GM18907 (cell line): ENCODE results near the gene MMRN2.
"Not testable (repeated sequence)": the region's sequence is repeated elsewhere in the genome, so short reads cannot be mapped to it uniquely, and the experiment has no call there.

ENCODE experiments used
- ATAC-seq: cut with Tn5 transposase; IDR thresholded peaks from one replicate; pipeline ENCODE4 v1.9.1; 2021; ENCODE audit warnings: mild to moderate bottlenecking, moderate library complexity; ENCODE audit not compliant: unreplicated experiment

Gene MMRN2

DNA sequence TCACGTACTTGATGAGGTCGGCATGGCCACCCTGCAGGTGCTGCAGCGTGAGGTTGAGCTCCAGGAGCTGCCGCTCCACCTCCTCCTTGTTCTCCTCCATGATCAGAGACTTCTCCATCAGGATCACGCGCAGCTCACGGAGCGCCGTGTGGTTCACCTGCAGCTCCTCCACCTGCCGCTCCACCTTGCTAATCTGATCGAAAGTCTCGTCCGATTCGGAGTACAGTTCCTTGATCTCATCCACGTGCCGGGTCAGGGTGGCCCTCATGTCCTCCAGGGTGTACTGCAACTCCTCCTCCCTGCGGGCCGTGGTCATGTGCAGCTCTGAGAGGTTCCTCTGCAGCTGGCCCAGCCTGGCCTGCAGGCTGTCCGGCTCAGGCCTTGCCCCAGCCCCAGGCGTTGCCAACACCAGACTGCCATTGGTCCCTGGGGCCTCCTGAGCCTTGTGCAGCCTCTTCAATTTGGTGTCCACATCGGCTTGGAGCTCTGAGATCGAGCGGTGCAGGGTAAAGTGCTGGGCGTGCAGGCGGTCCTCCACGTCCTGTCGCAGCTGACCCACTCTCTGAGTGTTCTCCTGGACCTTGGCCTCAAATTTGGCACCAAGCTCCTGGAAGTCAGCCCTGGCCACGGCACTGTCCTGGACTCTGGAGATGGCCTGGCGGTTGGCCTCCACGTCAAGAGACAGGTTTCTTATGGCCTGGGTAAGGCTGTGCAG, 13.9 kb downstream of the MMRN2 start:
- no peak for ATAC-seq

DNA sequence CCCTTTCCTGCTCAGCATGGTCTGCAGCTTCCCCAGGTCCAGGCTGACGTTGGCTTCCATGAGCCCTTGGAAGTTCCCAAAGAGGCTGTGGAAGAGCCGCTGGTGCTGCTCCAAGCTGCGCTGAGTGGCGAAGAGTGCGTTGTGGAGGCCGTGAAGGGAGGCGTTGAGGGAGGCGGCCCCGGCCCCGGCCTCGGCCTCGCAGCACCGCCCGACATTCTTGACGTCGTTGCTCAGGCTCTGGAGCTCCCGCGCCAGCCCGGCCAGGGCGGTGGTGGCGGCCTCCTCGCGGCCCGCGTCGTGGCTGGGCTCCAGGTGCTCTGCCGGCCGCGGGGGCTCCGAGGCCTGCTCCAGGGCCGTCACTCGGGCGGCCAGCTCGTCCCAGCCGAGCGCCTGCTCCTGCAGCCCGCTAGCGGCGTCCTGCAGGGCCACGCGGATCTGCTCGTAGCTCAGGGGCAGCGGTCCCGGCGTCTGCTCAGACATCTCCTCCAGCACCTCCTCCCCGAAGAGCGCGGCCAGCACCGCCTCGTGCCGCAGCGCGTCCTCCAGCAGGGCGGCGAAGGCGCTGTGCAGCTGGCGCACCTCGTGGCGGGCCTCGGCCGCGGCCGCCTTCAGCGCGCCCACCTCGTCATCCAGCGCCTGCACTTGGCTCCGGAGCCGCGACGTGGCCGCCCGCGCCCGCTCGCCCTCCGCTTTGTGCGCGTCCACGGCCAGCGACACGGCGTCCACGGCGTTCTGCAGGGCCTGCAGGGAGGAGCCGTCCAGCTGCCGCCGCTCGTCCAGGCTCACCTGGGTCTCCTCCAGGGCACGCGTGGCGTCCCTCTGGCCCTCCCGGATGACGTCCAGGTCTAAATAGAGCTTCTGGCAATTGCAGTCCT, 14.7 kb downstream of the MMRN2 start:
- no peak for ATAC-seq

DNA sequence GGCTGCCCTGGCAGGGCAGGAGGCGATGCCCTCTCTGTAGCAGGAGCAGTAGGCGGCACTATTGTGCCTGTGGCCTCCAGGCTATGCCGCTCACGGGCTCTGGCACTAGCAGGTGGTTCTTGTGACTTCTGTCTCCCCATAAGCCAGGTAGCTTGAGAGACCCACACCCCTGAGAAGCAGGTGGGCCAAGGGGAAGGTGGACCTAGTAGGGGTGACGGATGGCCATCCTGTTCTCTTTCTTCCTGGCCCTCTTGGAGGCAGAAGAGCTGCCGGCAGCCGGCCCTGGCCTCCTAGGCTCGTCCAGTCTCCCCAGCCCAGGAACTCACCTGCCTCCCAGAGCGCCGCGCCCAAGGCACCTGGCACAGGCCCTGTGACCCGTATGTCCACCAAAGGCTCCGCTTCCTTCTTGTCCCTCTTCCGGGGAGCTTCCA, 15.4 kb downstream of the MMRN2 start:
- ATAC-seq, result no peak

DNA sequence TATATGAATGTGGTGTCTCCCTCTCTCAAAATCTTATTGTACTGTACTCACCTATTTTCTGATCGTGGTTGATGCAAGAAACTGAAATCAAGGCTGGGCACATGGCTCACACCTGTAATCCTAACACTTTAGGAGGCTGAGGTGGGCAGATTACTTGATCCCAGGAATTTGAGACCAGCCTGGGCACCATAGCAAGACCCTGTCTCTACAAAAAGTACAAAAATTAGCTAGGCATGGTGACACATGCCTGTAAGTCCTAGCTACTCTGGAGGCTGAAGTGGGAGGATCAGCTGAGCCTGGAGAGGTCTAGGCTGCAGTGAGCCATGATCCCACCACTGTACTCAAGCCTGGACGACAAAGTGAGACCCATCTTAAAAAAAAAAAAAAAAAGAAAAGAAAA, 16.0 kb downstream of the MMRN2 start:
- ATAC-seq, result no peak

DNA sequence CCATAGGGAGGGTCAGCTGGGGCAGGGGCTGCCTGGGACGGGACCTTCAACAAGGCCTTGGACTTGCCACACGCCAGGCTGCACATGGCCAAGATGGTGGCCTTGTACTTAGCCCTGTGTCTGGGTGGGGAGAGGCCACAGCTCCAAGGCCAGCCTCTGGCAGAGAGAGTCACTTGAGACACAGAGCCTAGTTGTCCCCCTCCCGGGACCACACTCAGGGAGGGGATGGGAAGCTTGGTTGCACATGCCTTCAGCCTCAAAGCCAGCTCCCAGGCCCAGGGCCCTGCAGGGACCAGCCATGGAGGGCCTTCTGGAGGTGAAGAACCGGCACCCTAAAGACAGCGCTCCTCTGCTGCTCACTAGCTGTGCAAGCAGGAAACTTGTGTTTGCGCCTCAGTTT, 16.7 kb downstream of the MMRN2 start:
- no peak for ATAC-seq

DNA sequence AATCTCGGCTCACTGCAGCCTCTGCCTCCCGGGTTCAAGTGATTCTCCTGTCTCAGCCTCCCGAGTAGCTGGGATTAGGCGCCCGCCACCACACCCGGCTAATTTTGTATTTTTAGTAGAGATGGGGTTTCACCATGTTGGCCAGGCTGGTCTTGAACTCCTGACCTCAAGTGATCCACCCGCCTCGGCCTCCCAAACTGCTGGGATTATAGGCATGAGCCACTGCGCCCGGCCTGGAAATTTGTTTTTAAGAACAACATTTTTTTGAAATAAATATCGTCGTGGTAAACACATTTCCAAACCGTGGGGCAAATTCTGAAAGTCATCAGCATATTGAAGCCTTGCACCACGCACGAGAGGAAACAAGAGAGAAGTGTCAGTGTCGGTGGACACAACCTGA, 17.3 kb downstream of the MMRN2 start:
- not testable (repeated sequence) for ATAC-seq

DNA sequence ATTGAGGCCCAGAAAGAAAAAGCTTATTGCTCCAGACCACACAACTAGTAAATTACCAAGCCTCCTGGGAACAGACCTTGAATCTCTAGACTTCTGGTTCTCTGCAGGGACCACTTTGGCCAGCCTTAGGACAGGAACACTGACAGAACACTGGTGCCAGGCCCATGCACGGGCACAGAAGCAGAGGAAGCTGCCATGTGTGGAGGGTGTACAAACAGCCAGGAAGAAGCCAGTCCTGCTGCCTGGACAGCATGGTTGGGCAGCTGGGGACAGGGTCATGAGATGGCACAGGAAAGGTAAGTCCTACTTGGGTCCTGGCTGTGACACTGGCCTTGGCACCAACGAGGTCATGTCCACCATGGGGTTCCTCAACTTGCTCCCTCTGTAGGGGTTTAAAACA, 19.2 kb downstream of the MMRN2 start:
- ATAC-seq, result no peak

DNA sequence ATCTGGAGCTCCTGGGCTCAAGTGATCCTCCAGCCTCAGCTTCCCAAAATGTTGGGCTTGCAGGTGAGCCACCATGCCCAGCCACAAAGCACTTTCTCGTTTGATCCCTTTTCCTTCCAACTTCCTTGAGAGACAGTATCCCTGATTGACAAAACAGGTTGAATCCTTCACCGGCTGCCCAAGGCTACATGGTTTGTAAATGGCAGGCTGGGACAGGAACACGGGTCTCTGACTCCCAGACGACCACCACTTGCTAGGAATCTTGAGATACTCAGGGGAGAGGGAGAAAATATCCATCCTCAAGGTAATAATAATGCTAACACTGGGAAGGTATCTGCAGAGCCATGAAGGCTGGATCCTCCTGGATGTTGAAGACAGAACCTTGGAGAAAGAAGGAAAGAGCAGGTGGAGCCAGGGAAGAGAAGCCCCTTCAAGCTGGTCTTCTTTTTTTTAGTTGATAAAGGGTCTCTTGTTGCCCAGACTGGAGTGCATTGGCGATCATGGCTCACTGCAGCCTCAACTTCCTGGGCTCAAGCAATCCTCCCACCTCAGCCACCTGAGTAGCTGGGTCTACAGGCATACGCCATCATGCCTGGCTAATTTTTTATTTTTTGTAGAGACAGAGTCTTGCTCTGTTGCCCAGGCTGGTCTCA, 19.8 kb downstream of the MMRN2 start:
- no peak for ATAC-seq

DNA sequence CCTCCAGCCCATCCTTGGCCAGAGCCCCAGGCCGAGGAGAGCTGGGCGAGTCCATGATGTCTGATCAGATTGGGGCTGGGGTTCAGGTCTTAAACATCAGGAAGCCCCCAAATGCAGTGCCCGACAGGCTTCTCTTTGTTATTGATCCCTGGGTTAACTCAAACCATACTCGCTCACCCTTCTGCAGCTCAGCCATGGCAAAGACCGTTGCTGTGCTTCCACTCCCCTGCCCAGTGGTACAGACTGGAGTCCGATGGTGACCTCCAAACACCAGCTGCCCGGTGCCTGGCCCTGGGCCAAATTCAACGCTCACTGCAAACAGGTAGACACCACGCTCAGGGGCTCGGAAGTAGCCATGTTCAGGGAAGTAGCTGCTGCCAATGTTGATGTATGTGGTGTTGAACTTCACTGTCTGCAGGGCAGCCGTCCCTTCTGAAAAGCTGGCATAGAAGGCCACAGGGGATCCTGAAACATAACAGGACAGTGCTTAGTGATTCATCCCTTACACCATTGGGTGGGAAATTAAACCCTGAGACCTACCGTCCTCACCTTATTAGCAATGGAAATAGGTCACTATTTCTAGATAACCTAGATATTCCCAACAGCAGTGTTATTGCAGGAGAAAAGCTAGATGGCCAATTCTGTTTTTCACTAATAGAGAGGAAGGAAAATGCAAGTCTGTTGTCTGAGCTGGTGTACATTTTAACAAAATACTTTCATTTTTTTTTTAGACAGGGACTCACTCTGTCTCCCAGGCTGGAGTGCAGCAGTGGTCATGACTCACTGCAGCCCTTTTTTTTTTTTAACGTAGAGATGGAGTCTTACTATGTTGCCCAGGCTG, 20.5 kb downstream of the MMRN2 start:
- no peak for ATAC-seq

DNA sequence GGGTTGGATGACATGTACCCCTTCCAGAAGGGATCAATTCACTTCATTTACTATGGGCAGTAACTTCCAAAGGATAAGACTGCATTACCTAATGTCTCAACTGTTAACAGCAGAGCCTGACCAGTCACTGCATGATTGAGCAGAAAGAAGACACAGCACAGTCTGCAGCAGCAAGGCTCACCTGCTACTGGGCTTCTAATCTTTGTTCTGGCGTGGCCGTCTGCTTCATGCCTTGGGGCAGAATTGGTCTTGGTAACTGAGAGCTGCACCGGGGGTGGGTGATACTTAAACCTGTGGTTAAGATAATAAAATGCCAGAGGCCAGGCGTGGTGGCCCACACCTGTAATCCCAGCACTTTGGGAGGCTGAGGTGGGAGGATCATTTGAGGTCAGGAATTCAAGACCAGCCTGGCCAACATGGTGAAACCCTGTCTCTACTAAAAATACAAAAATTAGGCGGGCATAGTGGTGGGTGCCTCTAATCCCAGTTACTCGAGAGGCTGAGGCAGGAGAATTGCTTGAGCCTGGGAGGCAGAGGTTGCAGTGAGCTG, 23.2 kb downstream of the MMRN2 start:
- not testable (repeated sequence) for ATAC-seq

DNA sequence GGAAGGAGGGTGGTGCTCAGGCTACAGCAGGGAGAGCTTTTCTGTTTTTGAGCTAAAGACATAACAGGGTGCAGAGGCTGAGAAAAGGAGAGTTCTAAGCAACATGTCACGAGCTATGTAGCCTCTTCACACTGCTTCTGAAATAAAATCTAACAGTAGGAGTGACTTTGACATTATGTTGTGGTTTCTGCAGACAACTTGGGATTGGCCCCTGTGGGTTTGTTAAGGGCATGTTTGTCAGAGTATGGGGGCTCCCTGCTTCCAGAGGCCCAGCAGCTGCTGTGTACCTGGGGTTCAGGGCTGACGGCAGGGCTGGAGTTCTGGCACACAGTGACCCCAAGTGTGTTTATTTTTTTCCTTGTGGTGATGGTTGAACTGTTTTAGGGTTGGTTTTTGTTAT, 24.7 kb downstream of the MMRN2 start:
- ATAC-seq, result no peak

DNA sequence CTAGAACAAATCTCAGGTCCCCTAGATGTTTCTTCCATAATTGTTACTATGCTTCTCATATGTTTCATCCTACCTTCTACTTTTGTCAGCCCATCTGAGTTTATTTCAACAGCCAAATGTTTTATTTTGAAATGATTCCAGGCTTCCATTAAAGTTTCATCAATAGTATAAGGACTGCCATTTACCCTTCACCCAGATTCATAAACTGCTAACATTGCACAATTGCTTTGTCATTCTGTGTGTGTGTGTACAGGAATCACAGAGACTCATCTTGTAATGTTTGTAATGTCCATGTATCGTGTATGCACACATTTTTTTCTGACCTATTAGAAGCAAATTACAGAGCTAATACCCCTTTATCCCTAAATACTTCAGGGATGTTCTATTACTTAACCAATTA, 25.5 kb downstream of the MMRN2 start:
- ATAC-seq, result no peak

DNA sequence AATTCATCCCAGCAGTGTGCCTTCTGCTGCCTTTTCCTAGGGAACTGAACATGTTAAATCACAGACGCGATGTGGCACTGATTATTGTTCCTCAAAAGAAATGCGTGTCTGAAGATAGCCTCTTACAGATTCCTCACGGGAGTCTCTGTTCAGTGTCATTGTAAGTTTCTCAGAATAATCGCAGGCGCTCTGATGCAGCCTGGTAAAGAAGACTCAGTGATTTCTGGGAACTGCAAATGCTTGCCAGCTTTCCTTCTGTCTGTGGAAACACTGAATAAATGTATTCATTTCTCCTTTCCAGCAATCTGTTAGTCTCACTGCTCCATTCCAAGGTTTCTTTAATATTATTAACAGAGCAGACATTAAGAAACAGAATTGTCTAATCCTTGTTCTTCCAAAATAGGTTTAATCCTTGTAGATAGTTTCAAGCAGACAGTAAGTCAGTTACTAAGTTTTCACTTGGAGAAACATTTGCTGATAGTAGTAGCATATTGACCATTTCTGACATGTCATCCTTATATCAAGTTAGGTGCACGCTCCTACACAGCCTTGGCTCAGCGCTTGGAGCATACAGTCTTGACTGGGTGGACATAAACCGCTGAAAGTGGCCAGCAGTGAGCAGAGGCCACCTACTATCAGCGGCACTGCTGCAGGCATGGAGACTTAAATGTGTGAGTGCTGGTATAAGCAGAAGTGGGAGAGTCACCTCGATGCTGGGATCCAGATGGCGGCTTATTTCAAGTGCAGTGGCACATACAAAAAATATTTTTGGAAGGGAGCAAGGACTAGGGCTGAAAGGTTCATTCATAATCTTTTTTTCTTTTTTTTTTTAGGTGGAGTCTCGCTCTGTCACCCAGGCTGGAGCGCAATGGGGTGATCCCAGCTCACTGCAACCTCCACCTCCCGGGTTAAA, 27.7 kb downstream of the MMRN2 start:
- no peak for ATAC-seq

DNA sequence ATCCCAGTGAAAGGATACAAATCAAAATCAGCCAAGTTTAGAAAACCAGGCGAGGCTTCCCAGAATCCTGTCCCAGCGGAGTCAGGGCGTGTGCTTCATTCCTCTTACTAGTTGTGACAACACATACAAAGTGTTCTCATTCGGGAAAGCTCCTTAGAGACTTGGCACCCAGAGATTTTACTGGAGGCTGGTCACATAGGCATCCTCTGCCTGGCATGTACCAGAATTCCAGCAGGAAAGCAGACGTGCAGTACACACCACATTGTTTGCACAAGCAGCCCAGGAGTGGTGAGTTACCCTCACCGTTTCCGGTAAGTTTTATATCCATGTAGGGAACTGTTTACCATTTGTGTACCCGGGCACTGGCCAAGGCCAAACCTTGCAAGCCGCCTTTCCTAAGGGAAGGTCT, 34.9 kb downstream of the MMRN2 start:
- no peak for ATAC-seq

DNA sequence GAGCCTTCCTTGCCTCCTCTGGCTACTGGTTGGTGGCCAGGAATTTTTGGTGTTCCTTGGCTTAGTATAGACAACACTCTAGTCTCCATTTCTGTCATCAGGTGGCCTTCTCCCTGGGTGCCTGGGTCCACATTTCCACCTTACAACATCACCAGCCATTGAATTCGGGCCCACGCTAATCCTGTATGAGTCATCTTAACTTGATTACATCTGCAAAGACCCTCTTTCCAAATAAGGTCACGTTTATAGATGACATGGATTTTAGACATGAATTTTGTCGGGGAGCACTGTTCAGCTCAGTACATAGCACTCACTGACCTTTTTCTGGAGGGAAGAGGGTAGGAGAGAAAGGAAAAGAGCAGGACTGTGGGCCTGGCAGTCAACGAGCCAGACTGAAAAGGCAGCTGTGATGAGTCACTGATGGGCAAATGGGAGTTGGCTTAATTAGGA, 39.4 kb downstream of the MMRN2 start:
- no peak for ATAC-seq

DNA sequence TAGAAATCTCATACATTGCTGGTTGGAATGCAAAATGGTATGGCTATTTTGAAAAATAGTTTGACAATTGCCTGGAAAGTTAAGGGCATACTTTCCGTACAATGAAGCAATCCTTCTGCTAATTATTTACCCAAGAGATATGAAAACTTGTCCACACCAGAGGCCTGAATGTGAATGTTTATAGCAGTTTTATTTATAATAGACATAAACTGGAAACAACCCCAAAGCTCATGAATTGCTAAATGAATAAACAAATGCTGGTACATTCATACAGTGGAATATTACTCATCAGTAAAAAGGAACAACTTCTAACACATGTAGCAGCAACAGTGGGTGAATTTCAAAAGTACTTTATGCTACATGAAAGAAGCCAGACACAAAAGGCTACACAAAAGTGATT, 42.7 kb downstream of the MMRN2 start:
- no peak for ATAC-seq

DNA sequence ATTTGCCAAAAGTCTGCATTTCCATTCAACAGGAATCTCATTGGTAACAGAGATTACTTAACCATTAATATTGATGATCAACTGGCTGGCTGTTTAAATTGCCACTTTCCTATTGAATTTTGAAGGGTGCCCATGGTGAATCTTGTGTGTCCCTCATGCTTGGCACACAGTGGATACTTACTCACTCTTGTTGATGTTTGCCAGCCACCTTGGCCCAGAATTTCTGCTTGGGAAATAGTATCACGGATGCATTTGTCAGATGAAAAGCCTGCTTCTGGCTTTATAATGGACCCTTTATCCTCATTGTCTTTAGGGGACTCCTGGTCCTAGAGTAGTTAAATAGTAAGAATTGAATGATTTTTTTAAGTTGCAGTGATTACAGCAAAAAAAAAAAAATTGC, 52.0 kb downstream of the MMRN2 start:
- ATAC-seq, result no peak

DNA sequence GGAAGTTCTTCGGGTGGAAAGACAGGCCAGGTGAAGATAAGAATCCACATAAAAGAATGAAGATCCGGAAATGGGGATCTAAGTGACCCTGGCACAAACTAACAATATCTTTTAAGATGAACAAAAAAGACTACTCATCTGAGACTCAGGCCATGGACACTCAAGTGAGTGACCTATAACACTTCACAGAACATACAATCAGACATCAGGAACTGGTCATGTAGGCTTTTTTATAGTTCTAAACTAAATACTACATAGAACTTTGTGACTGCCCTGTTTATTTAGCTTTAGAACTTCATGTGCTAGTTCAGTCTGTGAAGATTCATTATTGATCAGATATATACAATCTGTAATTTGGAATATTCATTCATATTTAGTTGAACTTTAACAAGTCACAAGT, 52.8 kb downstream of the MMRN2 start:
- no peak for ATAC-seq

DNA sequence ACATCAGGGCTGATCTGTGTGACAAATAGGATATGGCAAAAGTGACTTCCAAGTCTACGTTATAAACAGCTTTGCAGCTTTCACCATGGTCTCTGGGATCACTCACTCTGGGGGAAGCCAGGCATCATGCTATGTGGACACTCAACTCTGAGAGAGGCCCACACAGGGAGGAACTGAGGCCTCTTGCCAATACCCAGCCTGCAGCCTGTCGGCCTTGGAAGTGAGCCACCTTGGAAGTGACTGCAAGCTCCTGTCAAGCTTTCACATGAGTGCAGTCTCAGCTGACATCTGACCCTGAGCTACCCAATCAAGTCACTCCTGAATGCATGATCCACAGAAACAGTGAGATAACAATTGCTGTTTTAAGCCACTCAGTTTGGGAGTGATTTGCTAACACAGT, 56.5 kb downstream of the MMRN2 start:
- ATAC-seq, result no peak
